SKM-1 treated with dmso at 0.1 percent for 144 hours (cell line): ENCODE results near the gene GNLY.
A peak's percentile ranks its signal among the peaks of the same experiment; 100 is the strongest.
"Not testable (repeated sequence)": the region's sequence is repeated elsewhere in the genome, so short reads cannot be mapped to it uniquely, and the experiment has no call there.

Experiments used
- DNase-seq: peaks from one replicate; lab custom pipeline; 2025; ENCODE audit not compliant: unreplicated experiment; lab: John Stamatoyannopoulos, UW

The GNLY gene

GRCh38 chr2:85663594-85664565 lies 30.3 kb upstream of the GNLY start:
- no peak for DNase-seq

GRCh38 chr2:85665264-85665937 lies 28.8 kb upstream of the GNLY start:
- no peak for DNase-seq

- DNase-seq, result no peak
Measured at GRCh38 chr2:85666016-85666415, 28.1 kb upstream of the GNLY start.

- DNase-seq, result peak; percentile 89
Measured at GRCh38 chr2:85666435-85667316, 27.5 kb upstream of the GNLY start.

GRCh38 chr2:85667561-85668008 lies 26.6 kb upstream of the GNLY start:
- DNase-seq, result no peak

- no peak for DNase-seq
Measured at GRCh38 chr2:85668009-85668856, 25.9 kb upstream of the GNLY start, which contains the start of gene SFTPB. TSS of gene SFTPB (minus strand) at chr2:85668199. CDS start at chr2:85668183, 16 bp downstream.

- no peak for DNase-seq
Measured at GRCh38 chr2:85668857-85669142, 25.4 kb upstream of the GNLY start.

- no peak for DNase-seq
Measured at GRCh38 chr2:85669549-85669948, 24.6 kb upstream of the GNLY start.

GRCh38 chr2:85670416-85670815 lies 23.7 kb upstream of the GNLY start:
- not testable (repeated sequence) for DNase-seq

GRCh38 chr2:85672456-85672855 lies 21.7 kb upstream of the GNLY start:
- DNase-seq, result peak; percentile 45

GRCh38 chr2:85673716-85674375 lies 20.3 kb upstream of the GNLY start:
- no peak for DNase-seq

GRCh38 chr2:85674417-85674816 lies 19.7 kb upstream of the GNLY start:
- DNase-seq, result peak; percentile 45

- DNase-seq, result no peak
Measured at GRCh38 chr2:85675427-85675826, 18.7 kb upstream of the GNLY start.

GRCh38 chr2:85675866-85676548 lies 18.2 kb upstream of the GNLY start:
- DNase-seq, result no peak

GRCh38 chr2:85678377-85678776 lies 15.8 kb upstream of the GNLY start:
- DNase-seq, result no peak

- DNase-seq, result peak; percentile 75
Measured at GRCh38 chr2:85678794-85679672, 15.1 kb upstream of the GNLY start.

- DNase-seq, result no peak
Measured at GRCh38 chr2:85680707-85681371, 13.3 kb upstream of the GNLY start.

GRCh38 chr2:85681372-85681763 lies 12.8 kb upstream of the GNLY start:
- no peak for DNase-seq
